DOHH2 (cell line): ENCODE results near the gene TTC23L.

ENCODE experiments used
- H3F3A ChIP-seq: fragments of 200-600 bp; sonication (generic), shearing (Covaris generic); 2 replicates; pipeline ENCODE4 v1.6.0; 2016; ENCODE audit warnings: antibody characterized with exemption, mild to moderate bottlenecking; ENCODE audit not compliant: control insufficient read depth, insufficient read depth
- H3K27ac ChIP-seq: fragments of 200-600 bp; sonication (generic); 2 replicates; pipeline ENCODE4 v1.5.1; 2014; ENCODE audit warnings: low read depth, mild to moderate bottlenecking, low read length, moderate library complexity
- H3K27me3 ChIP-seq: fragments of 200-600 bp; sonication (generic); 2 replicates; pipeline ENCODE4 v1.6.1; 2014; ENCODE audit warnings: mild to moderate bottlenecking, low read length, mixed read lengths; ENCODE audit not compliant: control insufficient read depth
- H3K36me3 ChIP-seq: fragments of 200-600 bp; sonication (generic); 2 replicates; pipeline ENCODE4 v1.6.1; 2014; ENCODE audit warnings: mild to moderate bottlenecking, low read length, moderate library complexity, mixed read lengths; ENCODE audit not compliant: control insufficient read depth
- H3K4me1 ChIP-seq: fragments of 200-600 bp; sonication (generic); 2 replicates; pipeline ENCODE4 v1.6.1; 2014; ENCODE audit warnings: mild to moderate bottlenecking, low read length, mixed read lengths; ENCODE audit not compliant: control insufficient read depth
- H3K4me2 ChIP-seq: fragments of 200-600 bp; sonication (generic); 2 replicates; pipeline ENCODE4 v1.6.0; 2014; ENCODE audit warnings: mild to moderate bottlenecking, low read length, moderate library complexity
- H3K4me3 ChIP-seq: fragments of 200-600 bp; sonication (generic); 2 replicates; pipeline ENCODE4 v1.5.1; 2014; ENCODE audit warnings: mild to moderate bottlenecking, low read length, mixed read lengths
- H3K79me2 ChIP-seq: fragments of 200-600 bp; sonication (generic); 2 replicates; pipeline ENCODE4 v1.6.1; 2014; ENCODE audit warnings: mild to moderate bottlenecking, low read length, mixed read lengths; ENCODE audit not compliant: control insufficient read depth
- H3K9me2 ChIP-seq: fragments of 200-600 bp; sonication (generic); replicated peaks from 2 replicates; pipeline ENCODE4 v1.6.1; 2014; ENCODE audit warnings: mild to moderate bottlenecking, low read length, mixed read lengths; ENCODE audit not compliant: control insufficient read depth
- H3K9me3 ChIP-seq: fragments of 200-600 bp; sonication (generic); 2 replicates; pipeline ENCODE4 v1.6.1; 2014; ENCODE audit warnings: antibody characterized with exemption, low read length, mixed read lengths; ENCODE audit not compliant: control insufficient read depth, insufficient read depth
- H4K20me1 ChIP-seq: fragments of 200-600 bp; sonication (generic); 2 replicates; pipeline ENCODE4 v1.6.0; 2014; ENCODE audit warnings: low read depth, mild to moderate bottlenecking, antibody characterized with exemption, low read length, moderate library complexity; ENCODE audit not compliant: control insufficient read depth, insufficient read depth
- EZH2phosphoT487 ChIP-seq: fragments of 200-600 bp; sonication (generic); IDR thresholded peaks from 2 replicates; pipeline ENCODE4 v1.6.1; 2017; ENCODE audit warnings: borderline replicate concordance, mild to moderate bottlenecking, antibody characterized with exemption, low read length, moderate library complexity, mixed read lengths
- TF ChIP-seq, protein P1 (sequence below): fragments of 200-600 bp; sonication (generic); IDR thresholded peaks from one replicate; pipeline ENCODE4 v1.5.1; 2014; ENCODE audit warnings: antibody characterized with exemption, mild to moderate bottlenecking, low read depth, low read length; ENCODE audit not compliant: poor library complexity, severe bottlenecking

Gene TTC23L

DNA sequence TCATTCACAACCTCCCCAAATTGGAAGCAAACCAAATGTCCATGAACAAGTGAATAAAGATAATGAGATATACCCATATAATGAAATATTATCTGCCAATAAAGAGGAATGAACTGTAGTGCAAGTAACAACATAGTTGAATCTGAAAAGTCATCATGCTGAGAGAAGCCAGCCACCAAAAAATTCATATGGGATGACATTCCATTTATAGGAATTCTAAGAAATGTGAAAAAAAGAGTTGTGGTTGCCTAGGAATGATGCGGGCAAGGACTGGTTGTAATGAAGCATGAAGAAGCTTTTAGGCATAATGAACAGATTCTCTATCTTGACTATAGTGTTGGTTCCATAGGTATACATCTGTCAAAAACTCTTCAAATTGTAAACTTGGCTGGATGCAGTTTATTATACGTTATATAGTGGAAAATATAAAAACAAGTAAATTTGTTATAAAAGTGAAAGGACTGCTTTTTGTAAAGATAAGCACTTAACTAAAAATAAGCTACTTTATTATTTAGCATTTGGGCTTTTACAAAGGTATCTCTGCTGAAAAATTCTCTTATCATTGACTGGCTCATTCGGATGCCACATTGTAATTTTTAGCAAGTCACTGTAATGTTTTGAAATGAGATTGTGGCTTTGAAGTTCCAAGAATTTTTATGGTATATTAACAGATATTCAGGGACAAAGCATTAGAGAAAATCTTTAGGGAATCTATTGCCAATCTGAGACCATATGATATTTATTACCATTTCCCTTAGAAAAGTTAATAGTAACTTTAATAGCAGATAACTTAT, 21.2 kb upstream of the TTC23L start:
- H3K36me3 ChIP-seq = no peaks in the 10 kb centered on the region
- no peaks in the 10 kb centered on the region for H3K79me2 ChIP-seq
- no peak for TF ChIP-seq EZH2phosphoT487
- TF ChIP-seq, protein P1, sequence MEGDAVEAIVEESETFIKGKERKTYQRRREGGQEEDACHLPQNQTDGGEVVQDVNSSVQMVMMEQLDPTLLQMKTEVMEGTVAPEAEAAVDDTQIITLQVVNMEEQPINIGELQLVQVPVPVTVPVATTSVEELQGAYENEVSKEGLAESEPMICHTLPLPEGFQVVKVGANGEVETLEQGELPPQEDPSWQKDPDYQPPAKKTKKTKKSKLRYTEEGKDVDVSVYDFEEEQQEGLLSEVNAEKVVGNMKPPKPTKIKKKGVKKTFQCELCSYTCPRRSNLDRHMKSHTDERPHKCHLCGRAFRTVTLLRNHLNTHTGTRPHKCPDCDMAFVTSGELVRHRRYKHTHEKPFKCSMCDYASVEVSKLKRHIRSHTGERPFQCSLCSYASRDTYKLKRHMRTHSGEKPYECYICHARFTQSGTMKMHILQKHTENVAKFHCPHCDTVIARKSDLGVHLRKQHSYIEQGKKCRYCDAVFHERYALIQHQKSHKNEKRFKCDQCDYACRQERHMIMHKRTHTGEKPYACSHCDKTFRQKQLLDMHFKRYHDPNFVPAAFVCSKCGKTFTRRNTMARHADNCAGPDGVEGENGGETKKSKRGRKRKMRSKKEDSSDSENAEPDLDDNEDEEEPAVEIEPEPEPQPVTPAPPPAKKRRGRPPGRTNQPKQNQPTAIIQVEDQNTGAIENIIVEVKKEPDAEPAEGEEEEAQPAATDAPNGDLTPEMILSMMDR = no peak
- no peaks in the 10 kb centered on the region for H3K4me1 ChIP-seq
- no peaks in the 10 kb centered on the region for H4K20me1 ChIP-seq
- H3K27me3 ChIP-seq = no peaks in the 10 kb centered on the region
- no peak overlapping the region for H3K4me3 ChIP-seq
- no peak overlapping the region for H3K4me2 ChIP-seq
- no peaks in the 10 kb centered on the region for H3F3A ChIP-seq
- H3K9me2 ChIP-seq = no peaks in the 10 kb centered on the region
- no peak overlapping the region for H3K27ac ChIP-seq
- no peaks in the 10 kb centered on the region for H3K9me3 ChIP-seq

DNA sequence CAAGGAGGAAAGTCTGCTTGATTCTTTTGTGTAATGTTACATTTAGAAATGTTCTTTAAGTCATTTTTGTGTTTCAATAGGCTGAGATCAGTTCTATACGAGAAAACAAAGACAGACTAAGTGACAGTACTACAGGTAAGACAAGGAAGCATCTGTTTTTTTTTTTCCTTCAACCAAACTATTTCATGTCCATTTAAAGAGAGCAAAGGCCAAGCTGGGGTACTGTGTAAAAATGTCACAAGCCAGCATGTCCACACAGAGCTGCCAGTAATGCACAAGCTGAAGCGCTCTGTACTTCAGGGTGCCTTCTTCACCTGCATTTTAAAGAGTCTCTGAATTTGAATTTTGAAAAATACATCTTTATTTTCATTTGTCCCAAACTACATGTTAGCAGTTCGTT, 20.2 kb upstream of the TTC23L start:
- H4K20me1 ChIP-seq = no peaks in the 10 kb centered on the region
- no peaks in the 10 kb centered on the region for H3K36me3 ChIP-seq
- no peak overlapping the region for H3K4me3 ChIP-seq
- no peaks in the 10 kb centered on the region for H3K27me3 ChIP-seq
- no peaks in the 10 kb centered on the region for H3F3A ChIP-seq
- no peaks in the 10 kb centered on the region for H3K9me3 ChIP-seq
- H3K79me2 ChIP-seq = no peaks in the 10 kb centered on the region
- H3K4me1 ChIP-seq = 0 out of 2 replicates have a peak, but pooled peaks cover 3% of the 10 kb centered on the region
- no peak overlapping the region for H3K27ac ChIP-seq
- H3K9me2 ChIP-seq = no peaks in the 10 kb centered on the region
- no peak for TF ChIP-seq EZH2phosphoT487
- no peak overlapping the region for H3K4me2 ChIP-seq

DNA sequence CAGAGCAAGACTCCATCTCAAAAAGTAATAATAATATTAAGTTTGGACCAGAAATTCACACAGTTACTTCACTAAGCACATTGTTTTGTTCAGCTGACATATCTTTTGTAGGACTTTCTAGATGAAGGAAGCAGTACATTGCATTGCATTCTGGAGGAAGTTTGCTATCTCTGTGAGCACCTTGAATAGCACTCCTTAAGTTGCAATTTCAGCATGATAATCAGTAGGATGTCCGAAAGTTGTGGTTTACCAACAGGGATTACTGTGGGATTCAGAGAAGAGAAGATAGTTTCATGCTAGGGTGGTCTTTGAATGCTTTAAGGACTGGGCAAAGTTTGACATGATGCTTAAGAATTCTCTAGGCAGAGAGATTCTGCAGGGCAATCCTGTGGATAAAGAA, 18.4 kb upstream of the TTC23L start:
- H3K27me3 ChIP-seq = no peaks in the 10 kb centered on the region
- H3F3A ChIP-seq = no peaks in the 10 kb centered on the region
- 0 out of 2 replicates have a peak, but pooled peaks cover 3% of the 10 kb centered on the region for H3K4me1 ChIP-seq
- no peak overlapping the region for H3K4me3 ChIP-seq
- H3K9me2 ChIP-seq = no peaks in the 10 kb centered on the region
- H3K27ac ChIP-seq = no peak overlapping the region
- H3K4me2 ChIP-seq = no peak overlapping the region
- TF ChIP-seq EZH2phosphoT487 = no peak
- TF ChIP-seq, protein P1 = no peak
- no peaks in the 10 kb centered on the region for H3K36me3 ChIP-seq
- H4K20me1 ChIP-seq = no peaks in the 10 kb centered on the region
- H3K9me3 ChIP-seq = no peaks in the 10 kb centered on the region
- no peaks in the 10 kb centered on the region for H3K79me2 ChIP-seq

DNA sequence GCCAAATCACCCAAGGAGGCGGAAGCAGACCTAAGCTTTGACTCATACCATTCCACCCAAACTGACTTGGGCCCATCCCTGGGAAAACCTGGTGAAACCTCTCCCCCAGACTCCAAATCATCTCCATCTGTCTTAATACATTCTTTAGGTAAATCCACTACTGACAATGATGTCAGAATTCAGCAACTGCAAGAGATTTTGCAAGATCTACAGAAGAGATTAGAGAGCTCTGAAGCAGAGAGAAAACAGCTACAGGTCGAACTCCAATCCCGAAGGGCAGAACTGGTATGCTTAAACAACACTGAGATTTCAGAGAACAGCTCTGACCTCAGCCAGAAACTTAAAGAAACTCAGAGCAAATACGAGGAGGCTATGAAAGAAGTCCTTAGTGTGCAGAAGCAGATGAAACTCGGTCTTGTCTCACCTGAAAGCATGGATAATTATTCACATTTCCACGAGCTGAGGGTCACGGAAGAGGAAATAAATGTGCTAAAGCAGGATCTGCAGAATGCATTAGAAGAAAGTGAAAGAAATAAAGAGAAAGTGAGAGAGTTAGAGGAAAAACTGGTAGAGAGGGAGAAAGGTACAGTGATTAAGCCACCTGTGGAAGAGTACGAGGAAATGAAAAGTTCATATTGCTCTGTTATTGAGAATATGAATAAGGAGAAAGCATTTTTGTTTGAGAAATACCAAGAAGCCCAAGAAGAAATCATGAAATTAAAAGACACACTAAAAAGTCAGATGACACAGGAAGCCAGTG, 15.8 kb upstream of the TTC23L start:
- no peaks in the 10 kb centered on the region for H3K9me2 ChIP-seq
- no peaks in the 10 kb centered on the region for H3K36me3 ChIP-seq
- no peak overlapping the region for H3K4me2 ChIP-seq
- TF ChIP-seq EZH2phosphoT487 = no peak
- TF ChIP-seq, protein P1 = no peak
- H3K27ac ChIP-seq = no peak overlapping the region
- no peaks in the 10 kb centered on the region for H4K20me1 ChIP-seq
- H3K9me3 ChIP-seq = no peaks in the 10 kb centered on the region
- H3K4me1 ChIP-seq = 0 out of 2 replicates have a peak, but pooled peaks cover 3% of the 10 kb centered on the region
- H3K79me2 ChIP-seq = no peaks in the 10 kb centered on the region
- H3K27me3 ChIP-seq = no peaks in the 10 kb centered on the region
- no peaks in the 10 kb centered on the region for H3F3A ChIP-seq
- H3K4me3 ChIP-seq = no peak overlapping the region
